H9 (cell line): ENCODE results near the gene CCNC. TPM values are rescaled to one million over a fixed set of nuclear protein-coding genes. Genes with fewer than 3 reads are reported as not detected.

Experiments used
- DNase-seq: peaks from one replicate; pipeline ENCODE4 v3.0.0-alpha.2; 2017
- H2AFZ ChIP-seq: one replicate; pipeline ENCODE4 v1.6.1; 2013; ENCODE audit warnings: mild to moderate bottlenecking, low read length, control low read depth, moderate library complexity
- H2AK5ac ChIP-seq: 2 replicates; pipeline ENCODE4 v1.6.1; 2013; ENCODE audit warnings: low read length, control low read depth, mixed read lengths; ENCODE audit not compliant: insufficient read length
- H2BK120ac ChIP-seq: one replicate; pipeline ENCODE4 v1.6.1; 2013; ENCODE audit warnings: low read depth, mild to moderate bottlenecking, low read length, control low read depth, inconsistent platforms; ENCODE audit not compliant: poor library complexity, severe bottlenecking
- H2BK12ac ChIP-seq: 2 replicates; pipeline ENCODE4 v1.6.1; 2013; ENCODE audit warnings: low read length, control low read depth, mixed read lengths, low read depth; ENCODE audit not compliant: insufficient read length
- H2BK15ac ChIP-seq: 2 replicates; pipeline ENCODE4 v1.6.1; 2013; ENCODE audit warnings: low read depth, low read length, control low read depth
- H2BK20ac ChIP-seq: one replicate; pipeline ENCODE4 v1.6.1; 2013; ENCODE audit warnings: low read depth, mild to moderate bottlenecking, low read length, control low read depth, inconsistent platforms; ENCODE audit not compliant: poor library complexity, severe bottlenecking
- H2BK5ac ChIP-seq: 2 replicates; pipeline ENCODE4 v1.6.1; 2013; ENCODE audit warnings: low read length, control low read depth, mixed read lengths; ENCODE audit not compliant: insufficient read length
- H3K14ac ChIP-seq: 2 replicates; pipeline ENCODE4 v1.6.1; 2013; ENCODE audit warnings: low read length, control low read depth; ENCODE audit not compliant: insufficient read depth
- H3K18ac ChIP-seq: 2 replicates; pipeline ENCODE4 v1.6.1; 2013; ENCODE audit warnings: low read depth, mild to moderate bottlenecking, mixed read lengths, low read length, control low read depth; ENCODE audit not compliant: insufficient read length
- H3K23ac ChIP-seq: 2 replicates; pipeline ENCODE4 v1.6.1; 2013; ENCODE audit warnings: low read length, control low read depth, mixed read lengths, low read depth; ENCODE audit not compliant: insufficient read length
- H3K23me2 ChIP-seq: 2 replicates; pipeline ENCODE4 v1.6.1; 2013; ENCODE audit warnings: low read depth, mild to moderate bottlenecking, mixed read lengths, low read length, control low read depth; ENCODE audit not compliant: insufficient read length, poor library complexity, severe bottlenecking
- H3K27ac ChIP-seq: 2 replicates; pipeline ENCODE4 v1.5.1; 2013; ENCODE audit warnings: low read length, control low read depth, mixed read lengths, low read depth; ENCODE audit not compliant: insufficient read length
- H3K27me3 ChIP-seq: 2 replicates; pipeline ENCODE4 v1.6.1; 2013; ENCODE audit warnings: low read length, control low read depth, inconsistent platforms; ENCODE audit not compliant: insufficient read depth
- H3K4ac ChIP-seq: 2 replicates; pipeline ENCODE4 v1.6.1; 2013; ENCODE audit warnings: low read depth, mild to moderate bottlenecking, control low read depth, inconsistent platforms, low read length, moderate library complexity
- H3K4me1 ChIP-seq: 2 replicates; pipeline ENCODE4 v1.6.1; 2013; ENCODE audit warnings: low read length, control low read depth, inconsistent platforms; ENCODE audit not compliant: insufficient read depth
- H3K4me2 ChIP-seq: 2 replicates; pipeline ENCODE4 v1.6.1; 2013; ENCODE audit warnings: low read length, control low read depth, mixed read lengths; ENCODE audit not compliant: insufficient read length, insufficient read depth
- H3K56ac ChIP-seq: 2 replicates; pipeline ENCODE4 v1.6.1; 2013; ENCODE audit warnings: low read depth, mild to moderate bottlenecking, mixed read lengths, low read length, control low read depth; ENCODE audit not compliant: insufficient read length
- H3K79me1 ChIP-seq: 2 replicates; pipeline ENCODE4 v1.6.1; 2013; ENCODE audit warnings: low read depth, mild to moderate bottlenecking, moderate library complexity, low read length, control low read depth, inconsistent platforms; ENCODE audit not compliant: insufficient read depth, poor library complexity, severe bottlenecking
- H3K79me2 ChIP-seq: 2 replicates; pipeline ENCODE4 v1.6.1; 2013; ENCODE audit warnings: low read length, control low read depth, inconsistent platforms; ENCODE audit not compliant: insufficient read depth
- H3K9ac ChIP-seq: 2 replicates; pipeline ENCODE4 v1.6.1; 2013; ENCODE audit warnings: low read length, control low read depth, mixed read lengths; ENCODE audit not compliant: insufficient read length; ENCODE audit errors: extremely low read depth
- H3K9me3 ChIP-seq: one replicate; pipeline ENCODE4 v1.6.1; 2013; ENCODE audit warnings: low read depth, low read length, inconsistent platforms; ENCODE audit not compliant: control insufficient read depth
- H3T11ph ChIP-seq: one replicate; pipeline ENCODE4 v1.6.1; 2013; ENCODE audit warnings: mild to moderate bottlenecking, low read length, control low read depth, inconsistent platforms
- H4K20me1 ChIP-seq: one replicate; pipeline ENCODE4 v1.6.1; 2013; ENCODE audit not compliant: control insufficient read depth, insufficient read length, insufficient read depth
- H4K5ac ChIP-seq: 2 replicates; pipeline ENCODE4 v1.6.1; 2013; ENCODE audit warnings: low read depth, mild to moderate bottlenecking, mixed read lengths, low read length, control low read depth; ENCODE audit not compliant: insufficient read length
- H4K8ac ChIP-seq: replicated peaks from 2 replicates; pipeline ENCODE4 v1.6.1; 2013; ENCODE audit warnings: low read length, control low read depth, mixed read lengths, low read depth; ENCODE audit not compliant: insufficient read length
- H4K91ac ChIP-seq: 2 replicates; pipeline ENCODE4 v1.6.1; 2013; ENCODE audit warnings: low read depth, mild to moderate bottlenecking, moderate library complexity, mixed read lengths, low read length, control low read depth; ENCODE audit not compliant: insufficient read length
- H3K27ac Mint-ChIP-seq, 3 experiments: 2 replicates in 2 of 3; 3 replicates in 1 of 3; pipeline ENCODE4 v1.8.0; 2020 to 2021; ENCODE audit warnings: mixed read lengths in 3 of 3, mild to moderate bottlenecking in 1 of 3, moderate library complexity in 1 of 3
- H3K27me3 Mint-ChIP-seq: 2 replicates; pipeline ENCODE4 v1.8.0; 2021; ENCODE audit warnings: low read depth, mild to moderate bottlenecking, moderate library complexity, mixed read lengths
- H3K36me3 Mint-ChIP-seq, 3 experiments: 2 replicates in 2 of 3; 3 replicates in 1 of 3; pipeline ENCODE4 v1.8.0; 2020 to 2021; ENCODE audit warnings: low read depth in 3 of 3, mixed read lengths in 3 of 3; ENCODE audit not compliant: insufficient read depth in 1 of 3
- H3K4me1 Mint-ChIP-seq, 2 experiments: 2 replicates each; pipeline ENCODE4 v1.8.0; 2020; ENCODE audit warnings: mixed read lengths in 2 of 2
- H3K4me3 Mint-ChIP-seq, 2 experiments: 2 replicates in 1 of 2; 3 replicates in 1 of 2; pipeline ENCODE4 v1.8.0; 2020 to 2021; ENCODE audit warnings: mild to moderate bottlenecking in 2 of 2, mixed read lengths in 2 of 2, moderate library complexity in 1 of 2
- H3K9me3 Mint-ChIP-seq, 2 experiments: 2 replicates in 1 of 2; 3 replicates in 1 of 2; pipeline ENCODE4 v1.8.0; 2020; ENCODE audit warnings: mild to moderate bottlenecking in 2 of 2, mixed read lengths in 2 of 2, moderate library complexity in 1 of 2
- WGBS: extraction: QIAGEN DNeasy Blood & Tissue Kit; methylation state at CpG from one replicate; pipeline ENCODE4 v1.1.7; 2013; ENCODE audit warnings: missing lambda C conversion rate, low lambda C conversion rate, mixed read lengths; ENCODE audit not compliant: insufficient read length; ENCODE audit errors: extremely low coverage; 5-methylcytosine and 5-hydroxymethylcytosine counted together
- total RNA-seq: library from RNA; stranded (reverse); gene quantifications from 2 replicates; pipeline ENCODE4 v1.2.1, GENCODE V29; 2021
- TF ChIP-seq, protein P1 (sequence below): fragments of 200-600 bp; sonication (generic); conservative IDR thresholded peaks from 3 replicates; pipeline ENCODE4 v1.8.0; 2021; ENCODE audit warnings: antibody characterized with exemption, mild to moderate bottlenecking

CCNC gene
- total RNA-seq, 1 experiment from 2014 or later, result 112 TPM

DNA sequence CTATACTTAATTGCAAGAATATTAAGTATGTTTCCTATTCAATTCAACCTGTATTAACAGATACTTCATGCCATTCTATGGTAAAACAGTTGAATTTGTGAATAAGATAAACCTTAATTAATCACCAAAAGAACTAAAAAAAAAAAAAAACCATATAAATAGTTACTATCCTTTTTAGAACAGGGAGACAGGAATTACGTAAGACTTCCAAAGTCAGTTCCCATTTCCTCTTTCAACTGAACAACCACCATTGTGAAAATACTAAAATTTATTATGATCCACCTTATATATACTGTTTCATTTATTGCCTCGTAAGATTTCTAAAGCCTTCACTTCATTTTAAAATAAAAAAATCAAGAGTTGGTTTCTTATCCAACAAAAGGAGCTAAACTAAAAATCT lies 9.4 kb downstream of the CCNC start:
- Histone ChIP-seq H3K23me2 (no peaks in the 10 kb centered on the region), H3K9ac (no peak overlapping the region), H2BK20ac (no peak overlapping the region), H3K23ac (no peak overlapping the region), H2BK5ac (no peak overlapping the region), H4K5ac (no peak overlapping the region), H4K91ac (no peak overlapping the region), H4K8ac (no peak overlapping the region), H3K9me3 (no peaks in the 10 kb centered on the region), H2BK120ac (no peak overlapping the region), H3K4me2 (no peak overlapping the region), H2BK12ac (no peak overlapping the region), H4K20me1 (no peaks in the 10 kb centered on the region), H2AFZ (no peak overlapping the region), H3K18ac (no peak overlapping the region), H3K79me2 (peaks cover 2% of the 10 kb centered on the region; the same call in 1 of the 2 replicates), H2BK15ac (no peak overlapping the region), H3K79me1 (no peaks in the 10 kb centered on the region), H3K4me1 (no peaks in the 10 kb centered on the region), H3K14ac (no peak overlapping the region), H3T11ph (no peak overlapping the region), H3K56ac (no peak overlapping the region), H2AK5ac (no peak overlapping the region), H3K4ac (no peak overlapping the region), H3K27me3 (no peaks in the 10 kb centered on the region), H3K27ac (no peak overlapping the region)
- Mint-ChIP-seq H3K27ac (peak overlapping the region in 1 of 3 experiments; percentile 57; a peak in 1 of 7 replicates), H3K36me3 (peaks cover 20 to 71% (median 59%) of the 10 kb centered on the region in 3 experiments), H3K4me3 (no peak overlapping the region), H3K27me3 (no peaks in the 10 kb centered on the region), H3K9me3 (no peaks in the 10 kb centered on the region), H3K4me1 (0 out of 4 replicates have a peak, but pooled peaks cover 0 to 2% of the 10 kb centered on the region in 2 experiments)
- no peak for DNase-seq
- TF ChIP-seq, protein P1, sequence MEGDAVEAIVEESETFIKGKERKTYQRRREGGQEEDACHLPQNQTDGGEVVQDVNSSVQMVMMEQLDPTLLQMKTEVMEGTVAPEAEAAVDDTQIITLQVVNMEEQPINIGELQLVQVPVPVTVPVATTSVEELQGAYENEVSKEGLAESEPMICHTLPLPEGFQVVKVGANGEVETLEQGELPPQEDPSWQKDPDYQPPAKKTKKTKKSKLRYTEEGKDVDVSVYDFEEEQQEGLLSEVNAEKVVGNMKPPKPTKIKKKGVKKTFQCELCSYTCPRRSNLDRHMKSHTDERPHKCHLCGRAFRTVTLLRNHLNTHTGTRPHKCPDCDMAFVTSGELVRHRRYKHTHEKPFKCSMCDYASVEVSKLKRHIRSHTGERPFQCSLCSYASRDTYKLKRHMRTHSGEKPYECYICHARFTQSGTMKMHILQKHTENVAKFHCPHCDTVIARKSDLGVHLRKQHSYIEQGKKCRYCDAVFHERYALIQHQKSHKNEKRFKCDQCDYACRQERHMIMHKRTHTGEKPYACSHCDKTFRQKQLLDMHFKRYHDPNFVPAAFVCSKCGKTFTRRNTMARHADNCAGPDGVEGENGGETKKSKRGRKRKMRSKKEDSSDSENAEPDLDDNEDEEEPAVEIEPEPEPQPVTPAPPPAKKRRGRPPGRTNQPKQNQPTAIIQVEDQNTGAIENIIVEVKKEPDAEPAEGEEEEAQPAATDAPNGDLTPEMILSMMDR, result no peak
- WGBS, result no CpG with 5 or more reads among the region's 2 CpGs
